MCF 10A (cell line): ENCODE results near the gene DDX59. TPM values are rescaled to one million over a fixed set of nuclear protein-coding genes. Genes with fewer than 3 reads are reported as not detected.

ENCODE experiments used
- BruUV-seq: library from RNA; stranded (reverse); fragments of 400-500 nt; replicated peaks from 2 replicates; lab custom pipeline; 2021; lab: Mats Ljungman, UMichigan
- CTCF ChIA-PET: fragments of 300-600 bp; sonication (Branson Sonifier 250); formaldehyde crosslinking; extraction: SDS; loops from one replicate; lab custom pipeline; 2021; ENCODE audit warnings: antibody characterized with exemption, inconsistent platforms; lab: Yijun Ruan, JAX
- POLR2A ChIA-PET: fragments of 300-600, 350-650 bp; sonication (Branson Sonifier 250); formaldehyde crosslinking; extraction: SDS; loops from one replicate; lab custom pipeline; 2020; ENCODE audit warnings: antibody characterized with exemption, inconsistent platforms; lab: Yijun Ruan, JAX
- DNase-seq: peaks from one replicate; pipeline ENCODE4 v3.0.0-alpha.2; 2018; ENCODE audit not compliant: unreplicated experiment
- H3K27ac Mint-ChIP-seq: one replicate; pipeline ENCODE4 v1.8.0; 2022; ENCODE audit warnings: mild to moderate bottlenecking, low read depth, mixed read lengths; ENCODE audit not compliant: unreplicated experiment
- H3K27me3 Mint-ChIP-seq: one replicate; pipeline ENCODE4 v1.8.0; 2022; ENCODE audit warnings: mixed read lengths; ENCODE audit not compliant: insufficient read depth, unreplicated experiment
- H3K36me3 Mint-ChIP-seq: one replicate; pipeline ENCODE4 v1.8.0; 2022; ENCODE audit warnings: mild to moderate bottlenecking, moderate library complexity, mixed read lengths; ENCODE audit not compliant: insufficient read depth, unreplicated experiment
- H3K4me1 Mint-ChIP-seq: one replicate; pipeline ENCODE4 v1.8.0; 2022; ENCODE audit warnings: mixed read lengths; ENCODE audit not compliant: insufficient read depth, unreplicated experiment
- H3K4me3 Mint-ChIP-seq: one replicate; pipeline ENCODE4 v1.8.0; 2022; ENCODE audit warnings: mild to moderate bottlenecking, moderate library complexity, mixed read lengths; ENCODE audit not compliant: unreplicated experiment
- H3K9me3 Mint-ChIP-seq: one replicate; pipeline ENCODE4 v1.8.0; 2022; ENCODE audit warnings: mixed read lengths; ENCODE audit not compliant: unreplicated experiment
- intact Hi-C: fragments of 100-400 bp; cut with micrococcal nuclease; formaldehyde crosslinking; loops from 2 replicates; pipeline ENCODE4 v1.14.1; 2022
- total RNA-seq: library from RNA; stranded (reverse); gene quantifications from 2 replicates; pipeline ENCODE4 v1.2.3, GENCODE V29; 2022
- TF ChIP-seq, protein P1 (sequence below): fragments of 200-600 bp; IDR thresholded peaks from one replicate; pipeline ENCODE4 v1.8.0; 2022; ENCODE audit warnings: antibody characterized with exemption, mild to moderate bottlenecking; ENCODE audit not compliant: unreplicated experiment

The DDX59 gene
- total RNA-seq, 1 experiment from 2014 or later: 50.7 TPM

DNA sequence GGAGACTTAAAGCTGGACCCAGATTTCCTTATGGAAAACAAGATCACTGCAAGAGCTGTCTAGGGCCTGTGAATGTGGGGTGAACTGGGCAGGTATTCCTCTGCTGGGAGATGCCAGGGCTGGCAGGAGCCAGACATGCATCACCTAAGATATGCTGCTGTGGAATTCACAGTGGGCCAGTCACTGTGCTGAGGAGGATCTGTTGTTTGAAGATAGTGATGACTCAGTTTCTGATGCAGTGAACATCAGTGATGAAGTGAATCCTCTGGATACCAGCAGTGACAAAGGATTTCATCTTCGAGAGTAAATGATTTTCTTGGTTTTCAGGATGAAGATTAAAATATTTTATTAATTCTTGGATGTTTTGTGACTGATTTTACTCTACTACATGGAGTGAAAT is 39.1 kb upstream of the DDX59 start:
- CTCF ChIA-PET: interaction anchor here (1.0 to 1.4 kb wide), 2 partner anchors 10 to 87 kb away, joined by 3 read pairs; no protein-coding TSS in a partner anchor
- peaks cover 5% of the 10 kb centered on the region for H3K4me1 Mint-ChIP-seq
- H3K27me3 Mint-ChIP-seq: no peaks in the 10 kb centered on the region
- peaks cover 4% of the 10 kb centered on the region for H3K9me3 Mint-ChIP-seq
- TF ChIP-seq, protein P1, sequence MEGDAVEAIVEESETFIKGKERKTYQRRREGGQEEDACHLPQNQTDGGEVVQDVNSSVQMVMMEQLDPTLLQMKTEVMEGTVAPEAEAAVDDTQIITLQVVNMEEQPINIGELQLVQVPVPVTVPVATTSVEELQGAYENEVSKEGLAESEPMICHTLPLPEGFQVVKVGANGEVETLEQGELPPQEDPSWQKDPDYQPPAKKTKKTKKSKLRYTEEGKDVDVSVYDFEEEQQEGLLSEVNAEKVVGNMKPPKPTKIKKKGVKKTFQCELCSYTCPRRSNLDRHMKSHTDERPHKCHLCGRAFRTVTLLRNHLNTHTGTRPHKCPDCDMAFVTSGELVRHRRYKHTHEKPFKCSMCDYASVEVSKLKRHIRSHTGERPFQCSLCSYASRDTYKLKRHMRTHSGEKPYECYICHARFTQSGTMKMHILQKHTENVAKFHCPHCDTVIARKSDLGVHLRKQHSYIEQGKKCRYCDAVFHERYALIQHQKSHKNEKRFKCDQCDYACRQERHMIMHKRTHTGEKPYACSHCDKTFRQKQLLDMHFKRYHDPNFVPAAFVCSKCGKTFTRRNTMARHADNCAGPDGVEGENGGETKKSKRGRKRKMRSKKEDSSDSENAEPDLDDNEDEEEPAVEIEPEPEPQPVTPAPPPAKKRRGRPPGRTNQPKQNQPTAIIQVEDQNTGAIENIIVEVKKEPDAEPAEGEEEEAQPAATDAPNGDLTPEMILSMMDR: no peak
- no peak for DNase-seq
- BruUV-seq: no TSS peak
- intact Hi-C loops: no loop called here
- H3K27ac Mint-ChIP-seq: no peak overlapping the region
- no peaks in the 10 kb centered on the region for H3K36me3 Mint-ChIP-seq
- POLR2A ChIA-PET: interaction anchor here (0.6 to 1.4 kb wide), 5 partner anchors 22 to 120 kb away, joined by 3 to 5 read pairs (median 3); partner anchors contain the start of gene DDX59
- no peak overlapping the region for H3K4me3 Mint-ChIP-seq

- CTCF ChIA-PET: no interaction called here
- intact Hi-C loops: no loop called here
- no peaks in the 10 kb centered on the region for H3K36me3 Mint-ChIP-seq
Observed at GRCh38 chr1:200708161-200708560, 38.5 kb upstream of the DDX59 start.

GRCh38 chr1:200707116-200707515 is 37.4 kb upstream of the DDX59 start:
- no peak overlapping the region for H3K27ac Mint-ChIP-seq
- no peaks in the 10 kb centered on the region for H3K27me3 Mint-ChIP-seq
- TF ChIP-seq, protein P1: no peak
- H3K9me3 Mint-ChIP-seq: no peaks in the 10 kb centered on the region
- CTCF ChIA-PET: interaction anchor here (0.7 kb wide), 1 partner anchor 37 kb away, joined by 3 read pairs; the partner anchor contains the start of gene DDX59
- H3K4me3 Mint-ChIP-seq: no peak overlapping the region
- POLR2A ChIA-PET: interaction anchor here (0.6 to 0.9 kb wide), 2 partner anchors 24 to 37 kb away, joined by 3 to 4 read pairs; partner anchors contain the start of gene DDX59
- no TSS peak for BruUV-seq
- DNase-seq: no peak
- peaks cover 5% of the 10 kb centered on the region for H3K4me1 Mint-ChIP-seq
- H3K36me3 Mint-ChIP-seq: no peaks in the 10 kb centered on the region
- intact Hi-C loops: no loop called here

More at GRCh38 chr1:200708161-200708560, 38.5 kb upstream of the DDX59 start:
- TF ChIP-seq, protein P1: no peak
- Mint-ChIP-seq H3K4me1 (peaks cover 5% of the 10 kb centered on the region), H3K9me3 (no peaks in the 10 kb centered on the region), H3K27ac (no peak overlapping the region), H3K27me3 (no peaks in the 10 kb centered on the region), H3K4me3 (no peak overlapping the region)
- DNase-seq: no peak
- POLR2A ChIA-PET: interaction anchor here (0.6 to 1.4 kb wide), 3 partner anchors 24 to 38 kb away, joined by 3 to 5 read pairs (median 3); partner anchors contain the start of gene DDX59
- BruUV-seq: no TSS peak

GRCh38 chr1:200706111-200706814 is 36.6 kb upstream of the DDX59 start:
- intact Hi-C loops: no loop called here
- Mint-ChIP-seq H3K27me3 (no peaks in the 10 kb centered on the region), H3K4me1 (peaks cover 5% of the 10 kb centered on the region), H3K4me3 (no peak overlapping the region), H3K36me3 (no peaks in the 10 kb centered on the region), H3K27ac (no peak overlapping the region), H3K9me3 (no peaks in the 10 kb centered on the region)
- TF ChIP-seq, protein P1: no peak
- CTCF ChIA-PET: interaction anchor here (0.7 to 0.9 kb wide), 2 partner anchors 9 to 36 kb away, joined by 3 to 5 read pairs; partner anchors contain the start of gene DDX59
- POLR2A ChIA-PET: interaction anchor here (0.6 to 0.9 kb wide), 2 partner anchors 36 to 751 kb away, joined by 4 to 5 read pairs; partner anchors contain the start of gene DDX59
- no TSS peak for BruUV-seq
- no peak for DNase-seq
